Duodenal mucosa (tissue), 2 donors: Measurements from ENCODE around the gene SERTAD2.

ENCODE experiments used
- H3K27ac ChIP-seq: one replicate; pipeline ENCODE4 v1.7.0; 2013; ENCODE audit warnings: low read depth, low read length
- H3K27me3 ChIP-seq, 2 donors: one replicate each; pipeline ENCODE4 v1.7.0; 2013; ENCODE audit warnings: low read length in 2 of 2, control low read depth in 1 of 2; ENCODE audit not compliant: insufficient read depth in 2 of 2, control insufficient read depth in 1 of 2
- H3K36me3 ChIP-seq, 2 donors: one replicate each; pipeline ENCODE4 v1.7.0; 2013; ENCODE audit warnings: low read length in 2 of 2, control low read depth in 1 of 2; ENCODE audit not compliant: insufficient read depth in 2 of 2, control insufficient read depth in 1 of 2
- H3K4me1 ChIP-seq, 2 donors: one replicate each; pipeline ENCODE4 v1.7.0; 2013; ENCODE audit warnings: low read length in 2 of 2, control low read depth in 1 of 2; ENCODE audit not compliant: insufficient read depth in 2 of 2, control insufficient read depth in 1 of 2
- H3K4me3 ChIP-seq, 2 donors: one replicate each; pipeline ENCODE4 v1.7.0; 2013; ENCODE audit warnings: low read length in 2 of 2, low read depth in 1 of 2
- H3K9ac ChIP-seq, 2 donors: one replicate each; pipeline ENCODE4 v1.7.0; 2013; ENCODE audit warnings: low read length in 2 of 2, low read depth in 1 of 2
- H3K9me3 ChIP-seq, 2 donors: one replicate each; pipeline ENCODE4 v1.7.0; 2013; ENCODE audit warnings: low read length in 2 of 2, control low read depth in 1 of 2; ENCODE audit not compliant: control insufficient read depth in 1 of 2

Gene SERTAD2

GRCh38 chr2:64629875-64630274, 23.8 kb downstream of the SERTAD2 start:
- Histone ChIP-seq H3K36me3 (peaks cover 2 to 18% of the 10 kb centered on the region in 2 donors), H3K4me3 (no peak overlapping the region), H3K27me3 (no peaks in the 10 kb centered on the region), H3K4me1 (peaks cover 6% of the 10 kb centered on the region in 2 donors), H3K27ac (no peak overlapping the region), H3K9me3 (no peaks in the 10 kb centered on the region), H3K9ac (no peak overlapping the region)

- Histone ChIP-seq H3K4me3 (no peak overlapping the region), H3K27ac (no peak overlapping the region), H3K27me3 (no peaks in the 10 kb centered on the region), H3K9me3 (no peaks in the 10 kb centered on the region), H3K4me1 (peaks cover 6% of the 10 kb centered on the region in 2 donors), H3K9ac (no peak overlapping the region), H3K36me3 (peaks cover 0 to 13% of the 10 kb centered on the region in 2 donors)
Measured at GRCh38 chr2:64629329-64629781, 24.4 kb downstream of the SERTAD2 start.

- H3K9me3 ChIP-seq = no peaks in the 10 kb centered on the region
- H3K9ac ChIP-seq = no peak overlapping the region
- H3K4me3 ChIP-seq = no peak overlapping the region
- H3K4me1 ChIP-seq = peaks cover 6% of the 10 kb centered on the region in 2 donors
- H3K36me3 ChIP-seq = peaks cover 0 to 5% of the 10 kb centered on the region in 2 donors
- H3K27ac ChIP-seq = no peak overlapping the region
- no peaks in the 10 kb centered on the region for H3K27me3 ChIP-seq
Measured at GRCh38 chr2:64627860-64628841, 25.6 kb downstream of the SERTAD2 start.

GRCh38 chr2:64626963-64627760, 26.6 kb downstream of the SERTAD2 start:
- peaks cover 6% of the 10 kb centered on the region in 2 donors for H3K4me1 ChIP-seq
- H3K9ac ChIP-seq = no peak overlapping the region
- no peaks in the 10 kb centered on the region for H3K27me3 ChIP-seq
- no peak overlapping the region for H3K4me3 ChIP-seq
- H3K9me3 ChIP-seq = no peaks in the 10 kb centered on the region
- H3K36me3 ChIP-seq = peaks cover 0 to 5% of the 10 kb centered on the region in 2 donors
- no peak overlapping the region for H3K27ac ChIP-seq

GRCh38 chr2:64626146-64626809, 27.4 kb downstream of the SERTAD2 start:
- peaks cover 0 to 5% of the 10 kb centered on the region in 2 donors for H3K36me3 ChIP-seq
- H3K4me1 ChIP-seq = peaks cover 6% of the 10 kb centered on the region in 2 donors
- no peak overlapping the region for H3K9ac ChIP-seq
- H3K4me3 ChIP-seq = no peak overlapping the region
- no peak overlapping the region for H3K27ac ChIP-seq
- H3K27me3 ChIP-seq = no peaks in the 10 kb centered on the region
- H3K9me3 ChIP-seq = no peaks in the 10 kb centered on the region

GRCh38 chr2:64625299-64626145, 28.2 kb downstream of the SERTAD2 start:
- no peaks in the 10 kb centered on the region for H3K36me3 ChIP-seq
- H3K4me3 ChIP-seq = no peak overlapping the region
- H3K9ac ChIP-seq = no peak overlapping the region
- peaks cover 6% of the 10 kb centered on the region in 2 donors for H3K4me1 ChIP-seq
- no peaks in the 10 kb centered on the region for H3K9me3 ChIP-seq
- H3K27me3 ChIP-seq = no peaks in the 10 kb centered on the region
- H3K27ac ChIP-seq = no peak overlapping the region

GRCh38 chr2:64624862-64625261, 28.9 kb downstream of the SERTAD2 start:
- Histone ChIP-seq H3K27ac (no peak overlapping the region), H3K9me3 (no peaks in the 10 kb centered on the region), H3K4me3 (no peak overlapping the region), H3K9ac (no peak overlapping the region), H3K27me3 (no peaks in the 10 kb centered on the region), H3K4me1 (peaks cover 6% of the 10 kb centered on the region in 2 donors), H3K36me3 (no peaks in the 10 kb centered on the region)

- H3K9me3 ChIP-seq = no peaks in the 10 kb centered on the region
Measured at GRCh38 chr2:64624108-64624610, 29.6 kb downstream of the SERTAD2 start.

GRCh38 chr2:64623242-64623850, 30.4 kb downstream of the SERTAD2 start:
- Histone ChIP-seq H3K9ac (no peak overlapping the region), H3K9me3 (no peaks in the 10 kb centered on the region), H3K4me3 (no peak overlapping the region), H3K4me1 (peaks cover 6% of the 10 kb centered on the region in 2 donors), H3K27me3 (no peaks in the 10 kb centered on the region), H3K36me3 (no peaks in the 10 kb centered on the region), H3K27ac (no peak overlapping the region)

More at GRCh38 chr2:64624108-64624610, 29.6 kb downstream of the SERTAD2 start:
- no peaks in the 10 kb centered on the region for H3K36me3 ChIP-seq
- no peak overlapping the region for H3K27ac ChIP-seq
- H3K4me1 ChIP-seq = peaks cover 6% of the 10 kb centered on the region in 2 donors
- no peaks in the 10 kb centered on the region for H3K27me3 ChIP-seq
- no peak overlapping the region for H3K9ac ChIP-seq
- no peak overlapping the region for H3K4me3 ChIP-seq
